Adrenal gland (tissue), 12 donors: ENCODE data around the gene ZBP1. TPM values are rescaled to one million over a fixed set of nuclear protein-coding genes. Genes with fewer than 3 reads are reported as not detected.

Experiments used
- DNase-seq, 7 donors: peaks; one replicate each; pipeline ENCODE4 v3.0.0-alpha.2; 2019 to 2020
- H3K27ac ChIP-seq, 5 donors: fragments of 200-600 bp; sonication (generic) in 4 of 5; 1 replicate in 3 of 5; 2 replicates in 2 of 5; pipeline versions ENCODE4 v1.5.1 to v1.8.0; 2016 to 2020; ENCODE audit warnings: mild to moderate bottlenecking in 1 of 5
- H3K27me3 ChIP-seq: fragments of 200-600 bp; 2 replicates; pipeline ENCODE4 v1.8.0; 2021
- H3K36me3 ChIP-seq, 2 donors: fragments of 200-600 bp; replicated peaks in 1 of 2; 1 replicate in 1 of 2; 2 replicates in 1 of 2; pipeline versions ENCODE4 v1.5.1 to v1.8.0; 2018 to 2022
- H3K4me1 ChIP-seq, 2 donors: fragments of 200-600 bp; replicated peaks in 1 of 2; 1 replicate in 1 of 2; 2 replicates in 1 of 2; pipeline versions ENCODE4 v1.5.1 to v1.8.0; 2018 to 2021
- H3K4me3 ChIP-seq, 4 donors: fragments of 200-600 bp; sonication (generic) in 3 of 4; one replicate each; pipeline ENCODE4 v1.5.1; 2016 to 2018
- H3K9me3 ChIP-seq, 3 donors: fragments of 200-600 bp; sonication (generic) in 1 of 3; replicated peaks in 1 of 3; 1 replicate in 2 of 3; 2 replicates in 1 of 3; pipeline versions ENCODE4 v1.5.1 to v1.8.0; 2016 to 2021
- CTCF ChIP-seq, 6 experiments: fragments of 450-650 bp in 4 of 6; fragments of 200-600 bp in 2 of 6; sonication (generic) in 1 of 6; IDR thresholded peaks; 1 replicate in 5 of 6; 2 replicates in 1 of 6; pipeline versions ENCODE4 v1.5.1 to v1.8.0; 2016 to 2021; ENCODE audit warnings: antibody characterized with exemption in 6 of 6, mild to moderate bottlenecking in 2 of 6, moderate library complexity in 1 of 6
- POLR2A ChIP-seq, 2 donors: fragments of 450-650 bp; IDR thresholded peaks; one replicate each; pipeline ENCODE4 v1.6.1; 2017; ENCODE audit warnings: antibody characterized with exemption in 2 of 2, mild to moderate bottlenecking in 2 of 2, moderate library complexity in 1 of 2
- WGBS, 4 donors: extraction: QIAGEN DNeasy Blood & Tissue Kit in 2 of 4; methylation state at CpG; one replicate each; pipeline versions ENCODE4 v1.1.5 to v1.1.7; 2013 to 2017; 5-methylcytosine and 5-hydroxymethylcytosine counted together
- intact Hi-C, 2 donors: fragments of 100-400 bp; cut with DNase I; formaldehyde crosslinking; loops; one replicate each; pipeline versions ENCODE4 v1.14.1 to v1.15.0; 2022 to 2023
- polyA plus RNA-seq, 3 donors: library from polyadenylated mRNA; stranded (reverse); fragments of 200-250 nt in 2 of 3; fragments of 350-450 nt in 1 of 3; fragmentation: Illumina TruSeq in 1 of 3; extraction: RNeasy Lipid Tissue Mini Kit (QIAGEN cat#74804) in 1 of 3; gene quantifications; one replicate each; pipeline ENCODE4 v1.2.3, GENCODE V29; 2013 to 2014
- total RNA-seq, 9 donors: library from RNA; depleted of rRNA in 4 of 9; stranded (reverse); fragments of >200 nt in 4 of 9; fragments of 120-200 nt in 1 of 9; fragmentation: NEBNext Ultra II Directional in 1 of 9; extraction: Animal tissue kit (Norgen Biotek cat#: 25700) in 1 of 9; gene quantifications; one replicate each; pipeline versions ENCODE4 v1.1.0 to v1.2.4, GENCODE V29; 2013 to 2023
- donor health status: healthy with polysubstance abuse.
- donor health status: Bipolar disorder and iron deficiency.
- donor health status: DM: yes; HTN: yes; CAD: no.
- donor health status: DM: no; HTN: no; CAD: no.
- donor health status: DM: no; HTN: no; CAD: no.
- donor health status: DM: yes; HTN: yes; CAD: no.

Gene ZBP1
- total and polyA plus RNA-seq, 12 donors: 0.14 to 2.9 (median 0.68) TPM; not detected in 3

GRCh38 chr20:57589123-57589727, 31.0 kb downstream of the ZBP1 start:
- H3K4me3 ChIP-seq: no peak overlapping the region
- H3K9me3 ChIP-seq: no peaks in the 10 kb centered on the region
- TF ChIP-seq CTCF (IDR thresholded peaks at IDR 0.05) (no peak), POLR2A (IDR thresholded peaks at IDR 0.05) (no peak)
- 91 to 94% (median 91%) methylated on average over 6 of the region's 6 CpGs; no CpG with 5 or more reads in 1 of the 4 donors for WGBS, 4 donors
- H3K36me3 ChIP-seq: no peaks in the 10 kb centered on the region
- no peaks in the 10 kb centered on the region for H3K27me3 ChIP-seq
- H3K27ac ChIP-seq: no peak overlapping the region
- DNase-seq: no peak
- intact Hi-C loops: no loop called here
- H3K4me1 ChIP-seq: no peaks in the 10 kb centered on the region

GRCh38 chr20:57588596-57588995, 31.6 kb downstream of the ZBP1 start:
- Histone ChIP-seq H3K4me3 (no peak overlapping the region), H3K36me3 (no peaks in the 10 kb centered on the region), H3K27ac (no peak overlapping the region), H3K9me3 (no peaks in the 10 kb centered on the region), H3K4me1 (no peaks in the 10 kb centered on the region), H3K27me3 (peaks cover 4% of the 10 kb centered on the region)
- intact Hi-C loops: no loop called here
- TF ChIP-seq CTCF (IDR thresholded peaks at IDR 0.05) (no peak), POLR2A (IDR thresholded peaks at IDR 0.05) (no peak)
- WGBS, 4 donors: 61 to 86% (median 80%) methylated on average over 3 to 5 of the region's 5 CpGs
- DNase-seq: no peak

- WGBS, 4 donors: 79 to 87% (median 85%) methylated on average over 7 of the region's 7 CpGs
- Histone ChIP-seq H3K4me1 (no peaks in the 10 kb centered on the region), H3K36me3 (no peaks in the 10 kb centered on the region), H3K9me3 (no peaks in the 10 kb centered on the region), H3K27me3 (peaks cover 10% of the 10 kb centered on the region), H3K4me3 (no peak overlapping the region), H3K27ac (no peak overlapping the region)
- DNase-seq: no peak
- intact Hi-C loops: no loop called here
- no peak for TF ChIP-seq CTCF (IDR thresholded peaks at IDR 0.05)
- no peak for TF ChIP-seq POLR2A (IDR thresholded peaks at IDR 0.05)
Measured at GRCh38 chr20:57587989-57588377, 32.2 kb downstream of the ZBP1 start.

GRCh38 chr20:57587278-57587988, 32.8 kb downstream of the ZBP1 start:
- Histone ChIP-seq H3K27me3 (peaks cover 11% of the 10 kb centered on the region), H3K4me3 (no peak overlapping the region), H3K27ac (no peak overlapping the region), H3K9me3 (no peaks in the 10 kb centered on the region), H3K36me3 (no peaks in the 10 kb centered on the region), H3K4me1 (no peaks in the 10 kb centered on the region)
- 40 to 81% (median 58%) methylated on average over 3 to 4 of the region's 4 CpGs for WGBS, 4 donors
- intact Hi-C loops: no loop called here
- no peak for DNase-seq
- TF ChIP-seq POLR2A (IDR thresholded peaks at IDR 0.05) (no peak), CTCF (IDR thresholded peaks at IDR 0.05) (no peak)
